Measurements from ENCODE around the gene ATAD5.

The ATAD5 gene, protein sequence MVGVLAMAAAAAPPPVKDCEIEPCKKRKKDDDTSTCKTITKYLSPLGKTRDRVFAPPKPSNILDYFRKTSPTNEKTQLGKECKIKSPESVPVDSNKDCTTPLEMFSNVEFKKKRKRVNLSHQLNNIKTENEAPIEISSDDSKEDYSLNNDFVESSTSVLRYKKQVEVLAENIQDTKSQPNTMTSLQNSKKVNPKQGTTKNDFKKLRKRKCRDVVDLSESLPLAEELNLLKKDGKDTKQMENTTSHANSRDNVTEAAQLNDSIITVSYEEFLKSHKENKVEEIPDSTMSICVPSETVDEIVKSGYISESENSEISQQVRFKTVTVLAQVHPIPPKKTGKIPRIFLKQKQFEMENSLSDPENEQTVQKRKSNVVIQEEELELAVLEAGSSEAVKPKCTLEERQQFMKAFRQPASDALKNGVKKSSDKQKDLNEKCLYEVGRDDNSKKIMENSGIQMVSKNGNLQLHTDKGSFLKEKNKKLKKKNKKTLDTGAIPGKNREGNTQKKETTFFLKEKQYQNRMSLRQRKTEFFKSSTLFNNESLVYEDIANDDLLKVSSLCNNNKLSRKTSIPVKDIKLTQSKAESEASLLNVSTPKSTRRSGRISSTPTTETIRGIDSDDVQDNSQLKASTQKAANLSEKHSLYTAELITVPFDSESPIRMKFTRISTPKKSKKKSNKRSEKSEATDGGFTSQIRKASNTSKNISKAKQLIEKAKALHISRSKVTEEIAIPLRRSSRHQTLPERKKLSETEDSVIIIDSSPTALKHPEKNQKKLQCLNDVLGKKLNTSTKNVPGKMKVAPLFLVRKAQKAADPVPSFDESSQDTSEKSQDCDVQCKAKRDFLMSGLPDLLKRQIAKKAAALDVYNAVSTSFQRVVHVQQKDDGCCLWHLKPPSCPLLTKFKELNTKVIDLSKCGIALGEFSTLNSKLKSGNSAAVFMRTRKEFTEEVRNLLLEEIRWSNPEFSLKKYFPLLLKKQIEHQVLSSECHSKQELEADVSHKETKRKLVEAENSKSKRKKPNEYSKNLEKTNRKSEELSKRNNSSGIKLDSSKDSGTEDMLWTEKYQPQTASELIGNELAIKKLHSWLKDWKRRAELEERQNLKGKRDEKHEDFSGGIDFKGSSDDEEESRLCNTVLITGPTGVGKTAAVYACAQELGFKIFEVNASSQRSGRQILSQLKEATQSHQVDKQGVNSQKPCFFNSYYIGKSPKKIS (N-terminal part only)

DNA sequence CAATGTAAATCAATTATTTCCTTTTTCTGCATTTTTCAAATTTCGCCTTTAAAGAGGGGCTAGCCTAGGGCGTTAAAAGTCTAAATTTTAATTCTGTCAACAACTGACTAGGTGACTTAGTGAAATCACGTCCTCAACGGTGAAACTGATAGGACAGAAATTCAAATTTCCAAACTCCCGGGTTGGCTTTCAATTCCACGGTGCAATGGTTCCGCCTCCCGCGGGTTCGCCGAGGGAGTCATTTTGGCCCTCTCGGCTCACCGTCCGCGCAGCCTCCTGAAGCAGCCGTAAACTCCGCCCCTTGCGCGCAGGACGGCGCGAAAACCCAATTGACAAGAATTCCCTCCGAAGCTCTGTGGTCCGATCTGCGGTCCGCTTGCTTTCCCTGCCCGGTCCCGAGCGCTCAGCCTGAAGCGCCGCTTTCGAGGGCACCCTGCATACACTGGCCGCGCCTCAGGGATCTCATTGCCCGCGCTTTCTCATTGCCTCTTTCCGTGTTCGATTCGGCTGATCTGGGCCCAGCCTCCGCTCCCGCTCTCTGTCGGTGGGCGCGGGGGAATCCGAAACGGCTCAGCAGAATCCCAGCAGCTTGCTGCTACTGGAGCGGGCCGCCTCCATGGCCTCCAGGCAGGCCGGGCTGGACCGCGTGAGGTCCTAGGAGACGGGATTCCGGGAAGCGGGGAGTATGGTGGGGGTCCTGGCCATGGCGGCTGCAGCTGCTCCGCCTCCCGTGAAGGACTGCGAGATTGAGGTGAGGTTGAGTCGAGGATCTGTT, at the start of gene ATAD5:
Gene ATAD5 (plus strand): TSS at position 304 of the 775 bp plus-strand sequence. CDS start 382 bp downstream, at position 686.
- Histone ChIP-seq H3K4me1 (ENCODE audit: control insufficient read depth in 1 of 2, insufficient read depth in 1 of 2, low read depth in 1 of 2, low read length in 1 of 2) (peaks cover 19% of the 10 kb centered on the region in 2 experiments), H3K4me3 (ENCODE audit: low read depth in 1 of 2, low read length in 1 of 2) (peak within 1 kb of the TSS; percentile 84 to 90), H3K36me3 (no peaks in the 10 kb centered on the region), H3K27ac (peak within 1 kb of the TSS; percentile 62), H3K27me3 (no peaks in the 10 kb centered on the region), H3K9me3 (no peaks in the 10 kb centered on the region)
- TF ChIP-seq, protein P1, sequence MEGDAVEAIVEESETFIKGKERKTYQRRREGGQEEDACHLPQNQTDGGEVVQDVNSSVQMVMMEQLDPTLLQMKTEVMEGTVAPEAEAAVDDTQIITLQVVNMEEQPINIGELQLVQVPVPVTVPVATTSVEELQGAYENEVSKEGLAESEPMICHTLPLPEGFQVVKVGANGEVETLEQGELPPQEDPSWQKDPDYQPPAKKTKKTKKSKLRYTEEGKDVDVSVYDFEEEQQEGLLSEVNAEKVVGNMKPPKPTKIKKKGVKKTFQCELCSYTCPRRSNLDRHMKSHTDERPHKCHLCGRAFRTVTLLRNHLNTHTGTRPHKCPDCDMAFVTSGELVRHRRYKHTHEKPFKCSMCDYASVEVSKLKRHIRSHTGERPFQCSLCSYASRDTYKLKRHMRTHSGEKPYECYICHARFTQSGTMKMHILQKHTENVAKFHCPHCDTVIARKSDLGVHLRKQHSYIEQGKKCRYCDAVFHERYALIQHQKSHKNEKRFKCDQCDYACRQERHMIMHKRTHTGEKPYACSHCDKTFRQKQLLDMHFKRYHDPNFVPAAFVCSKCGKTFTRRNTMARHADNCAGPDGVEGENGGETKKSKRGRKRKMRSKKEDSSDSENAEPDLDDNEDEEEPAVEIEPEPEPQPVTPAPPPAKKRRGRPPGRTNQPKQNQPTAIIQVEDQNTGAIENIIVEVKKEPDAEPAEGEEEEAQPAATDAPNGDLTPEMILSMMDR (IDR thresholded peaks at IDR 0.05), result no peak

DNA sequence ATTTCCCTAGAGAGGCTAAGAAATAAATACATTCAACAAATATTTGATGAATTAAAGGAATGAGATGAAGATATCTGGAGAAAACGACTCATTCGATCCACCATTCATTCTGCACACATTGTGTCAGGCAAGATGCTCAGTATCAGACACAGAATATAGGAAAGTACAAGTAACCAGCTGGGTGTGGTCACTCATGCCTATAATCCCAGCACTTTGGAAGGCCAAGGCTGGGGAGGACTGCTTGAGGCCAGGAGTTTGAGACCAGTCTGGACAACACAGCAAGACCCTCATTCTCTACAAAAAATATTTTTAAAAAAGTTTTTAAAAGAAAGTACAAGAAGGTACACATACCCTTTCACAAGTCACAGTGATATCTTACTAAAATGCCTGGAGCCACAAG, 49.6 kb upstream of the ATAD5 start:
- peak overlapping the region; percentile 2 for H3K27ac ChIP-seq

DNA sequence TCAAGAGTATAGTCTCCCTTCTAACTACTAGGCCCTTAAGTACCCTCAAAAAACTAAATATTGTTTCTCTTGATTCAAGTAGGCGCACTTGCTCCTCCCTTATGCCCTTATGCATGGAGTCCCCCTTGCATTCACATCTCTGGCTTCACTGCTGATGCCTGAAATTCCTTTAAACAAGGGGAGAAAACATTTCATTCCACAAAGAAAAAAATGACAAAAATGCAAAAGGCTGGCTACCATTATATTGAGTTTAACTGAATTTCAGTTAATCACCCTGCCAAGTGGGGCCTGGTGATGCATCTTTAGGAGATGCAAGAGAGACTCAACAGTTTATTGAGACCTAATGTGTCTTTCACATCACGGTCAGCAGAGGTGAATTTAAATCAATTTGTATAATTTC, 42.8 kb upstream of the ATAD5 start:
- Histone ChIP-seq H3K27ac (peak overlapping the region; percentile 4), H3K4me1 (ENCODE audit: control insufficient read depth in 1 of 2, insufficient read depth in 1 of 2, low read depth in 1 of 2, low read length in 1 of 2) (no peaks in the 10 kb centered on the region), H3K4me3 (ENCODE audit: low read depth in 1 of 2, low read length in 1 of 2) (no peak overlapping the region), H3K9me3 (no peaks in the 10 kb centered on the region), H3K27me3 (no peaks in the 10 kb centered on the region), H3K36me3 (peaks cover 92% of the 10 kb centered on the region)
- TF ChIP-seq, protein P1 (IDR thresholded peaks at IDR 0.05), result no peak

More for the DNA sequence above, 49.6 kb upstream of the ATAD5 start:
- H3K36me3 ChIP-seq, result peaks cover 86% of the 10 kb centered on the region
- no peak overlapping the region for H3K4me3 ChIP-seq (ENCODE audit: low read depth in 1 of 2, low read length in 1 of 2)
- H3K4me1 ChIP-seq (ENCODE audit: control insufficient read depth in 1 of 2, insufficient read depth in 1 of 2, low read depth in 1 of 2, low read length in 1 of 2), result no peaks in the 10 kb centered on the region
- H3K27me3 ChIP-seq, result no peaks in the 10 kb centered on the region
- H3K9me3 ChIP-seq, result no peaks in the 10 kb centered on the region
- TF ChIP-seq, protein P1 (IDR thresholded peaks at IDR 0.05), result no peak

DNA sequence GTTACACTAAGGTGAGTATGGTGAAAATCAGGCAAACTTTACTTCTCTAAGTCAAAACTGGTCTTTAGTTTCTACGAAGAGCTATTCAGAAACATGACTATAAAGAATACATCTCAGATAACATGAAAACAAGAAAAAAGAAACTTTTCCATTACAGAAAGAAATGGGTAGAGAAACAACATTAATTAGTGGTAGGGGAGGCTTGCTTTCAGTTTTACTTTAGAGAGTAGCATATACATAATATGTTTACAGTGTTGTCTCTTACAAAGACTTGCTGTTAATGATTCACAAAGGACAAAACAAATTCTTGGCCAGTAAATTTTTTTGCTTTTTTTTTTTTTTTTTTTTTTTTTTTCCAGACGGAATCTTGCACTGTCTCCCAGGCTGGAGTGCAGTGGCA, 41.5 kb upstream of the ATAD5 start:
- no peaks in the 10 kb centered on the region for H3K27me3 ChIP-seq
- no peaks in the 10 kb centered on the region for H3K4me1 ChIP-seq (ENCODE audit: control insufficient read depth in 1 of 2, insufficient read depth in 1 of 2, low read depth in 1 of 2, low read length in 1 of 2)
- peak overlapping the region; percentile 35 for H3K27ac ChIP-seq
- no peak overlapping the region for H3K4me3 ChIP-seq (ENCODE audit: low read depth in 1 of 2, low read length in 1 of 2)
- TF ChIP-seq, protein P1 (IDR thresholded peaks at IDR 0.05), result no peak
- peaks cover 92% of the 10 kb centered on the region for H3K36me3 ChIP-seq
- H3K9me3 ChIP-seq, result no peaks in the 10 kb centered on the region

Data from neutrophil (primary cell).